Smooth muscle cell (in vitro differentiated cells): ENCODE measurements around the gene RAB21. TPM values are rescaled to one million over a fixed set of nuclear protein-coding genes. Genes with fewer than 3 reads are reported as not detected.

Experiments used
- DNase-seq: peaks from one replicate; lab custom pipeline; 2025; ENCODE audit not compliant: unreplicated experiment; lab: John Stamatoyannopoulos, UW
- H2AFZ ChIP-seq: fragments of 200-600 bp; sonication (generic); 2 replicates; pipeline ENCODE4 v1.6.0; 2016; ENCODE audit warnings: antibody characterized with exemption, low read depth, mild to moderate bottlenecking
- H3F3A ChIP-seq: fragments of 200-600 bp; sonication (generic); 2 replicates; pipeline ENCODE4 v1.6.0; 2017; ENCODE audit warnings: antibody characterized with exemption, low read depth
- H3K27ac ChIP-seq: fragments of 200-600 bp; sonication (generic); 2 replicates; pipeline ENCODE4 v1.5.1; 2016; ENCODE audit warnings: low read depth, mild to moderate bottlenecking
- H3K27me3 ChIP-seq: fragments of 200-600 bp; sonication (generic); 2 replicates; pipeline ENCODE4 v1.6.1; 2016; ENCODE audit warnings: low read depth, mild to moderate bottlenecking
- H3K36me3 ChIP-seq: fragments of 200-600 bp; sonication (generic); 2 replicates; pipeline ENCODE4 v1.5.1; 2016; ENCODE audit warnings: low read depth
- H3K4me1 ChIP-seq: fragments of 200-600 bp; sonication (generic); 2 replicates; pipeline ENCODE4 v1.5.1; 2016; ENCODE audit warnings: low read depth
- H3K4me2 ChIP-seq: fragments of 200-600 bp; sonication (generic); 2 replicates; pipeline ENCODE4 v1.6.0; 2016; ENCODE audit warnings: mild to moderate bottlenecking
- H3K4me3 ChIP-seq: fragments of 200-600 bp; sonication (generic); 2 replicates; pipeline ENCODE4 v1.5.1; 2016; ENCODE audit warnings: mild to moderate bottlenecking
- H3K79me2 ChIP-seq: fragments of 200-600 bp; sonication (generic); 2 replicates; pipeline ENCODE4 v1.6.0; 2016; ENCODE audit warnings: low read depth, mild to moderate bottlenecking
- H3K9ac ChIP-seq: fragments of 200-600 bp; sonication (generic); 2 replicates; pipeline ENCODE4 v1.6.0; 2016; ENCODE audit warnings: low read depth
- H3K9me3 ChIP-seq: fragments of 200-600 bp; sonication (generic); replicated peaks from 2 replicates; pipeline ENCODE4 v1.5.1; 2016; ENCODE audit warnings: low read depth
- H4K20me1 ChIP-seq: fragments of 200-600 bp; sonication (generic); 2 replicates; pipeline ENCODE4 v1.6.0; 2016; ENCODE audit warnings: low read depth
- CTCF ChIP-seq: fragments of 200-600 bp; sonication (generic); IDR thresholded peaks from 2 replicates; pipeline ENCODE4 v1.5.1; 2017; ENCODE audit warnings: borderline replicate concordance, mild to moderate bottlenecking, antibody characterized with exemption; ENCODE audit not compliant: insufficient read depth, poor library complexity, severe bottlenecking
- WGBS: methylation state at CpG from one replicate; pipeline ENCODE4 v1.1.7; 2016; ENCODE audit warnings: low lambda C conversion rate; 5-methylcytosine and 5-hydroxymethylcytosine counted together
- polyA plus RNA-seq: library from polyadenylated mRNA; unstranded; fragments of >200 nt; fragmentation: Nextera tagmentation; extraction: Ambion mirVana; gene quantifications from 2 replicates; pipeline ENCODE4 v1.2.1, GENCODE V29; 2016
- total RNA-seq: library from RNA; depleted of rRNA; stranded (reverse); fragments of >200 nt; gene quantifications from 2 replicates; pipeline ENCODE4 v1.2.3, GENCODE V29; 2014

RAB21 gene
- total and polyA plus RNA-seq, 2 experiments from 2014 or later, result 7.2 to 49.3 TPM

- Histone ChIP-seq H3K9me3 (no peaks in the 10 kb centered on the region), H3F3A (no peaks in the 10 kb centered on the region), H3K27ac (no peak overlapping the region), H3K9ac (no peak overlapping the region), H2AFZ (no peak overlapping the region), H3K79me2 (peaks cover 98% of the 10 kb centered on the region), H3K4me2 (no peak overlapping the region), H4K20me1 (peaks cover 93% of the 10 kb centered on the region), H3K27me3 (no peaks in the 10 kb centered on the region), H3K36me3 (peaks cover 8% of the 10 kb centered on the region), H3K4me1 (no peaks in the 10 kb centered on the region), H3K4me3 (no peak overlapping the region)
- no peak for TF ChIP-seq CTCF
- WGBS, result 86% methylated on average over 2 of the region's 2 CpGs
- DNase-seq, result no peak
Observed at GRCh38 chr12:71766202-71766601, 11.5 kb downstream of the RAB21 start.

GRCh38 chr12:71767183-71767582 lies 12.5 kb downstream of the RAB21 start:
- Histone ChIP-seq H3K27me3 (no peaks in the 10 kb centered on the region), H3K9me3 (no peaks in the 10 kb centered on the region), H3K4me3 (no peak overlapping the region), H3F3A (no peaks in the 10 kb centered on the region), H2AFZ (no peak overlapping the region), H3K9ac (no peak overlapping the region), H3K4me2 (no peak overlapping the region), H3K79me2 (peaks cover 89% of the 10 kb centered on the region), H3K36me3 (peaks cover 15% of the 10 kb centered on the region), H3K27ac (no peak overlapping the region), H3K4me1 (no peaks in the 10 kb centered on the region), H4K20me1 (peaks cover 96% of the 10 kb centered on the region)
- WGBS, result 98% methylated on average over 5 of the region's 5 CpGs
- no peak for DNase-seq
- no peak for TF ChIP-seq CTCF

- H3K27me3 ChIP-seq, result no peaks in the 10 kb centered on the region
- no peaks in the 10 kb centered on the region for H3F3A ChIP-seq
- H3K36me3 ChIP-seq, result peaks cover 24% of the 10 kb centered on the region
- no peaks in the 10 kb centered on the region for H3K9me3 ChIP-seq
- DNase-seq, result no peak
- peaks cover 98% of the 10 kb centered on the region for H4K20me1 ChIP-seq
- WGBS, result 94% methylated on average over 2 of the region's 2 CpGs
- H3K9ac ChIP-seq, result no peak overlapping the region
- H3K27ac ChIP-seq, result no peak overlapping the region
- no peaks in the 10 kb centered on the region for H3K4me1 ChIP-seq
- H2AFZ ChIP-seq, result no peak overlapping the region
- H3K79me2 ChIP-seq, result peaks cover 72% of the 10 kb centered on the region
- H3K4me2 ChIP-seq, result no peak overlapping the region
- no peak for TF ChIP-seq CTCF
- H3K4me3 ChIP-seq, result no peak overlapping the region
Observed at GRCh38 chr12:71768900-71769299, 14.2 kb downstream of the RAB21 start.

- no peaks in the 10 kb centered on the region for H3K27me3 ChIP-seq
- H3K4me3 ChIP-seq, result no peak overlapping the region
- WGBS, result 100% methylated on average over 2 of the region's 2 CpGs
- H4K20me1 ChIP-seq, result peaks cover 76% of the 10 kb centered on the region
- peaks cover 58% of the 10 kb centered on the region for H3K79me2 ChIP-seq
- H3K27ac ChIP-seq, result no peak overlapping the region
- no peak for DNase-seq
- H2AFZ ChIP-seq, result no peak overlapping the region
- no peak for TF ChIP-seq CTCF
- no peaks in the 10 kb centered on the region for H3F3A ChIP-seq
- peaks cover 24% of the 10 kb centered on the region for H3K36me3 ChIP-seq
- no peak overlapping the region for H3K4me2 ChIP-seq
- H3K4me1 ChIP-seq, result no peaks in the 10 kb centered on the region
- no peak overlapping the region for H3K9ac ChIP-seq
- no peaks in the 10 kb centered on the region for H3K9me3 ChIP-seq
Observed at GRCh38 chr12:71771069-71771468, 16.4 kb downstream of the RAB21 start.
